Left lung (tissue), 10 donors: Measurements from ENCODE around the gene ARHGAP28. TPM values are rescaled to one million over a fixed set of nuclear protein-coding genes. Genes with fewer than 3 reads are reported as not detected.
A peak's percentile ranks its signal among the peaks of the same experiment; 100 is the strongest.

Experiments used
- ATAC-seq: fragments of 200-7000 bp; cut with Tn5 transposase; one replicate; pipeline ENCODE4 v1.9.1; 2020; ENCODE audit warnings: moderate library complexity
- DNase-seq, 4 donors: peaks; one replicate each; pipeline ENCODE4 v3.0.0-alpha.2; 2013 to 2020
- H3K27ac ChIP-seq, 2 donors: fragments of 200-600 bp; sonication (generic) in 1 of 2; one replicate each; pipeline versions ENCODE4 v1.5.0 to v1.8.0; 2020 to 2021
- H3K27me3 ChIP-seq, 2 donors: fragments of 200-600 bp; sonication (generic) in 1 of 2; one replicate each; pipeline versions ENCODE4 v1.5.0 to v1.8.0; 2020 to 2021
- H3K36me3 ChIP-seq, 2 donors: fragments of 200-600 bp; sonication (generic) in 1 of 2; one replicate each; pipeline versions ENCODE4 v1.5.0 to v1.8.0; 2020 to 2021
- H3K4me1 ChIP-seq, 2 donors: fragments of 200-600 bp; one replicate each; pipeline ENCODE4 v1.8.0; 2021
- H3K4me3 ChIP-seq, 2 donors: fragments of 200-600 bp; sonication (generic) in 1 of 2; one replicate each; pipeline versions ENCODE4 v1.5.0 to v1.8.0; 2020 to 2021; ENCODE audit warnings: mild to moderate bottlenecking in 1 of 2
- H3K9me3 ChIP-seq, 2 donors: fragments of 200-600 bp; sonication (generic) in 1 of 2; one replicate each; pipeline versions ENCODE4 v1.5.0 to v1.8.0; 2020 to 2021
- CTCF ChIP-seq, 2 donors: fragments of 200-600 bp; sonication (generic) in 1 of 2; IDR thresholded peaks; one replicate each; pipeline versions ENCODE4 v1.5.0 to v1.8.0; 2021; ENCODE audit warnings: antibody characterized with exemption in 2 of 2
- intact Hi-C, 2 donors: fragments of 100-400 bp; cut with DNase I; formaldehyde crosslinking; loops; one replicate each; pipeline versions ENCODE4 v1.11.2 to v1.14.2; 2022
- polyA plus RNA-seq, 6 donors: library from polyadenylated mRNA; unstranded; fragments of 120-200 nt; gene quantifications; one replicate each; pipeline ENCODE4 v1.2.1, GENCODE V29; 2013; ENCODE audit not compliant: insufficient read length in 6 of 6
- total RNA-seq, 2 donors: library from RNA; stranded (reverse); fragmentation: NEBNext Ultra II Directional; extraction: Animal tissue kit (Norgen Biotek cat#: 25700); gene quantifications; one replicate each; pipeline ENCODE4 v1.2.1, GENCODE V29; 2021
- donor health status: DM: no; HTN: yes; CAD: no.
- donor health status: DM: no; HTN: no; CAD: no.

Gene ARHGAP28
- total and polyA plus RNA-seq, 8 donors, result 16.6 to 262 (median 208) TPM

GRCh38 chr18:6750411-6750810 is 20.9 kb downstream of the ARHGAP28 start:
- Histone ChIP-seq H3K4me1 (peaks cover 0 to 3% of the 10 kb centered on the region in 2 donors), H3K9me3 (peaks cover 0 to 3% of the 10 kb centered on the region in 2 donors), H3K4me3 (no peak overlapping the region), H3K27me3 (no peaks in the 10 kb centered on the region), H3K27ac (no peak overlapping the region), H3K36me3 (no peaks in the 10 kb centered on the region)
- ATAC-seq (no peak), DNase-seq (no peak)
- intact Hi-C loops, result no loop called here
- TF ChIP-seq CTCF (IDR thresholded peaks at IDR 0.05), result no peak

GRCh38 chr18:6751222-6751621 is 21.7 kb downstream of the ARHGAP28 start:
- H3K9me3 ChIP-seq, result peaks cover 0 to 3% of the 10 kb centered on the region in 2 donors
- intact Hi-C loops, result no loop called here
- ATAC-seq (no peak), DNase-seq (no peak)
- TF ChIP-seq CTCF (IDR thresholded peaks at IDR 0.05), result no peak
- H3K4me1 ChIP-seq, result peaks cover 0 to 3% of the 10 kb centered on the region in 2 donors
- peak overlapping the region in 1 of 2 donors; percentile 80 for H3K27ac ChIP-seq
- no peak overlapping the region for H3K4me3 ChIP-seq
- no peaks in the 10 kb centered on the region for H3K36me3 ChIP-seq
- no peaks in the 10 kb centered on the region for H3K27me3 ChIP-seq

GRCh38 chr18:6752202-6752860 is 22.8 kb downstream of the ARHGAP28 start:
- peaks cover 0 to 3% of the 10 kb centered on the region in 2 donors for H3K4me1 ChIP-seq
- peak overlapping the region; percentile 34 to 80 for H3K27ac ChIP-seq
- DNase-seq (no peak), ATAC-seq (peak; percentile 57)
- no peaks in the 10 kb centered on the region for H3K36me3 ChIP-seq
- no peak for TF ChIP-seq CTCF (IDR thresholded peaks at IDR 0.05)
- intact Hi-C loops, result no loop called here
- no peaks in the 10 kb centered on the region for H3K27me3 ChIP-seq
- peaks cover 0 to 3% of the 10 kb centered on the region in 2 donors for H3K9me3 ChIP-seq
- no peak overlapping the region for H3K4me3 ChIP-seq

GRCh38 chr18:6755107-6755506 is 25.6 kb downstream of the ARHGAP28 start:
- ATAC-seq (no peak), DNase-seq (no peak)
- no peak overlapping the region for H3K4me3 ChIP-seq
- TF ChIP-seq CTCF (IDR thresholded peaks at IDR 0.05), result no peak
- H3K4me1 ChIP-seq, result peaks cover 0 to 3% of the 10 kb centered on the region in 2 donors
- intact Hi-C loops, result no loop called here
- no peak overlapping the region for H3K27ac ChIP-seq
- peaks cover 0 to 3% of the 10 kb centered on the region in 2 donors for H3K9me3 ChIP-seq
- H3K36me3 ChIP-seq, result no peaks in the 10 kb centered on the region
- no peaks in the 10 kb centered on the region for H3K27me3 ChIP-seq

GRCh38 chr18:6757931-6758330 is 28.4 kb downstream of the ARHGAP28 start:
- Histone ChIP-seq H3K9me3 (no peaks in the 10 kb centered on the region), H3K27ac (no peak overlapping the region), H3K36me3 (no peaks in the 10 kb centered on the region), H3K4me3 (no peak overlapping the region), H3K4me1 (no peaks in the 10 kb centered on the region), H3K27me3 (no peaks in the 10 kb centered on the region)
- intact Hi-C loops, result no loop called here
- ATAC-seq, result no peak
- DNase-seq, result no peak
- no peak for TF ChIP-seq CTCF (IDR thresholded peaks at IDR 0.05)
